ENCODE measurements around the gene MFSD2B. TPM values are rescaled to one million over a fixed set of nuclear protein-coding genes. Genes with fewer than 3 reads are reported as not detected.

MFSD2B gene
- total and polyA plus RNA-seq, 2 donors (not counting 3 experiments of a cell fraction or from before 2014, with no cell fraction given): 0.29 to 0.82 TPM

GRCh38 chr2:24007693-24008092 is 2.2 kb upstream of the MFSD2B start:
- FAIRE-seq (no peak), DNase-seq (ENCODE audit: low read depth, low spot score) (no peak)
- Histone ChIP-seq H3K4me1 (ENCODE audit: control insufficient read depth, extremely low read depth, insufficient read depth, low read length) (peaks cover 4% of the 10 kb centered on the region), H3K27ac (ENCODE audit: insufficient read depth, low read depth, low read length) (no peak overlapping the region), H3K9me3 (replicated peaks; ENCODE audit: control insufficient read depth, insufficient read depth, low read length) (no peaks in the 10 kb centered on the region), H3K27me3 (ENCODE audit: control insufficient read depth in 2 of 2, insufficient read depth in 2 of 2, low read length in 2 of 2) (no peaks in the 10 kb centered on the region), H3K4me2 (ENCODE audit: insufficient read depth, low read length) (no peak overlapping the region), H3K36me3 (ENCODE audit: control insufficient read depth in 2 of 2, extremely low read depth in 1 of 2, insufficient read depth in 2 of 2, low read length in 2 of 2) (no peaks in the 10 kb centered on the region), H3K4me3 (replicated peaks in 1 of 3; ENCODE audit: insufficient read depth in 1 of 3, low read depth in 1 of 3, low read length in 3 of 3) (no peak overlapping the region), H4K20me1 (replicated peaks; ENCODE audit: control insufficient read depth, extremely low read depth, insufficient read depth, low read length) (no peaks in the 10 kb centered on the region), H3K9ac (replicated peaks; ENCODE audit: extremely low read depth, insufficient read depth, low read length) (no peak overlapping the region), H2AFZ (ENCODE audit: low read depth, low read length) (no peak overlapping the region), H3K9me1 (replicated peaks; ENCODE audit: control insufficient read depth, extremely low read depth, insufficient read depth, low read length) (no peaks in the 10 kb centered on the region), H3K79me2 (ENCODE audit: control insufficient read depth, insufficient read depth, low read length) (no peaks in the 10 kb centered on the region)
- POLR2A ChIA-PET: no interaction called here
- dilution Hi-C loops (cut with MboI; ENCODE audit: extremely low pct_ligation_motif_present, low sequenced_read_pairs) (no loop called here), intact Hi-C loops (cut with micrococcal nuclease) (no loop called here)
- CTCF ChIA-PET: no interaction called here
- TF ChIP-seq POLR2A (IDR thresholded peaks at IDR 0.05; ENCODE audit: low read depth, low read length) (no peak), FOS (IDR thresholded peaks at IDR 0.05; ENCODE audit: borderline replicate concordance, insufficient read depth, low read length) (no peak), CTCF (IDR thresholded peaks at IDR 0.05; ENCODE audit: extremely low read depth in 1 of 2, insufficient read depth in 1 of 2, low read depth in 1 of 2, low read length in 2 of 2) (no peak), POLR2AphosphoS5 (IDR thresholded peaks at IDR 0.05; ENCODE audit: insufficient read depth, low read depth, low read length) (no peak), GATA2 (IDR thresholded peaks at IDR 0.05; ENCODE audit: insufficient read depth, insufficient read length, low read depth, low read length) (no peak), EZH2 (IDR thresholded peaks at IDR 0.05; ENCODE audit: borderline replicate concordance, low read depth, low read length, severe bottlenecking) (no peak), MAX (IDR thresholded peaks at IDR 0.05; ENCODE audit: insufficient read depth, insufficient read length) (no peak), JUN (IDR thresholded peaks at IDR 0.05; ENCODE audit: borderline replicate concordance, insufficient read depth, insufficient read length, low read depth) (no peak), MYC (IDR thresholded peaks at IDR 0.05; ENCODE audit: low read depth, low read length) (no peak)
- no TSS peak for BruUV-seq (replicated peaks)
